Fibroblast of the conjunctiva (primary cell): ENCODE measurements around the gene GDAP2.

ENCODE experiments used
- DNase-seq: peaks from one replicate; pipeline ENCODE4 v3.0.0-alpha.2; 2010; ENCODE audit warnings: low read depth

GDAP2 gene

DNA sequence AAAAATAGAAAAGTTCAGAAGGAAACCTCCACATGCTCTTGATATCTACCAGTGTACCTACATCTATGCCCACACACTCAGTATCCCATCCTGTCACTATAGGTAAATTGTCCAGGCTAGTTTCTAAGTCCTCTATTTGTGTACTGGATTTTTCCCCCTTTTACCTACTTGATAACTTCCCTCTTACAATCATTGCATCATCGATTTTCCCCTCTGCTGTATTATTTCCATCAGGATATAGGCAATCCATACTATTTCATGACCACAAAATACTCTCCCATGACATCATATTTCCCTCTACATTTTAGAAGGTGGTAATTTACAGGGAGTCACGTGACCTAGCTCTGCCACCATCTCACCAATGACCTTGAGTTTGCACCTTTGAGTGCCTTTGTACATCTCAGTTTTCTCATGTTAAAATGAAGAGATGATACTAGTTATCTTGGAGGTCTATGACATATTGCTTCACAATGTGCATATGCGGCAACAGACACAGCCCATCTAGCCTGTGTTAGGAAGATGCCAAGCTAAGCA is 88.2 kb downstream of the GDAP2 start:
- no peak for DNase-seq

DNA sequence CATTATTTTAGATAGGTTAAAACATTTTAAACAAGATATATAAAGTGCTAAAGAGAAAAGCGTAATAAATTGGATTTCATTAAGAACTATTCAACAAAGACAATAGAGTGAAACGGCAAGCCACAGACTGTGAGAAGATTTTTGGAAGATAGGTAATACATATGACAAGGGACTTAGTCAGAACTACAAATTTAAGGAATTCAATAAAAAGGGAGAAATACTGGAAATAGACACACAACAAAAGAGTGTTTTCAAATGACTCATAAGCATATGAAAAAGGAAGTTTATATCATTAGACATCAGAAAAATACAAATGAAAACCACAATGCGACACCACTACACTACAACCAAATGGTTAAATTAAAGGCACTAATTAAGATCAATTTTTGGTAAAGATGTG is 90.5 kb downstream of the GDAP2 start:
- DNase-seq: no peak

DNA sequence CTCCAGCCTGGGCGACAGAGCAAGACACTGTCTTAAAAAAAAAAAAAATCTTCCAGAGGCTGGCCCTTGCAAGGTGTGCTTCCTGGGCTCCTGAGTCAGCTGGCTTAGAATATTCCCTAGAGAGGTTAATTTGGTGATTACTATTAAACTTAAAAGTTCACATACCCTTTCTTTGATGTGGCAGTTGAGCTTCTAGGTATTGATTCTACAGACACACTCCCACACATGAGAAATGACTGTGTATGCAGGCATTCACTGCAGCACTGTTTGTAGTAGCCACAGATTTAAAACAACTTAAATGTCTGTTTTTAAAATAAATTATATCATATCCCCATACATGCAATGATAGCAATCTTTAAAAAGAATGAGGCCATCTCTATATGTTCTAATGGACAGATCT is 93.4 kb downstream of the GDAP2 start:
- DNase-seq: no peak

DNA sequence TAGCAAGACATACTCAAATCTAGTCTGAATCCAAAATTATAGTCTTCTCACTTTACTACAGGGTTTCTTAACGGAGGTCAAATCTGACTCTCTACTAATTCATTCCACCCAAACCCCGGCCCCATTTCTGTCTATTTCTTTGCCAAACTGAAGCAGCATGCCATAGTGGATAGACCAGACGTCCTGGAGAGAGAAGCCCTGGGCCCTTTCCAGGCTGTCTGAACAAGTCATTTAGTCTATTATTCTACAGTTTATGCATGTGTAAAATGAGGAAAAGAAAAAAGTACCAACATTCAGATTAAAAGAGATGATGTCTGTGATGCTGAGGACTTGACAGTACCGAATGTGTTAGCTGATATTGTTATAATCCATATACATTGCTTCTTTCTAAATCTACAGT is 95.0 kb downstream of the GDAP2 start:
- DNase-seq: no peak

DNA sequence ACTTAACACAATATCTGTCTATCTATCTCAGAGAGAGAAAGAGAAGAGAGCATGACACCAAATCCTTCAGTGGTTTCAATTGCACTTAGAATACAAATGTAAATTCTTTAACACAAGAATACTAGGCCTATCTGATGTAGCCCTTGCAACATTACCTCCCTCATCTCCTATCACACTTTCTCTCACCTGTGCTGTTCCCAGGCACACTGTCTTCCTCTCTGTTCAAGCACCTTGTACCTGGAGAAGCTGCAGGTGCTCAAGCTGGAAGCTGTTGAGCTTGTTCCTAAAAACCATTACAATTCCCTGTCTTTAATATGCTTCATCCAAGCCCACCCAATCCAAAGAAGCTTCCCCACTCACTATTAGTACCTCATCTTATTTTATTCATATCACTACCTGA is 97.0 kb downstream of the GDAP2 start:
- DNase-seq: no peak

DNA sequence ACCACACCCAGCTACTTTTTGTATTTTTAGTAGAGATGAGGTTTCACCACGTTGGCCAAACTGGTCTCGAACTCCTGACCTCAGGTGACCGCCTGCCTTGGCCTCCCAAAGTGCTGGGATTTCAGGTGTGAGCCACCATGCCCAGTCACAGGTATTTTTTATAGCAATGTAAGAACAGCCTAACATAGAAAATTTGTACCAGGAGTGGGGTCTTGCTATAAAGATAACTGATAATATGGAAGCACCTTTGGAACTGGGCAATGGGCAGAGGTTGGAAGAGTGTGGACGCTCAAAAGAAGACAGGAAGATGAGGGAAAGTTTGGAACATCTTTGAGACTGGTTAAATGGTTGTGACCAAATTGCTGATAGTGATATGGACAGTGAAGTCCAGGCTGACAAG is 99.2 kb downstream of the GDAP2 start:
- no peak for DNase-seq

DNA sequence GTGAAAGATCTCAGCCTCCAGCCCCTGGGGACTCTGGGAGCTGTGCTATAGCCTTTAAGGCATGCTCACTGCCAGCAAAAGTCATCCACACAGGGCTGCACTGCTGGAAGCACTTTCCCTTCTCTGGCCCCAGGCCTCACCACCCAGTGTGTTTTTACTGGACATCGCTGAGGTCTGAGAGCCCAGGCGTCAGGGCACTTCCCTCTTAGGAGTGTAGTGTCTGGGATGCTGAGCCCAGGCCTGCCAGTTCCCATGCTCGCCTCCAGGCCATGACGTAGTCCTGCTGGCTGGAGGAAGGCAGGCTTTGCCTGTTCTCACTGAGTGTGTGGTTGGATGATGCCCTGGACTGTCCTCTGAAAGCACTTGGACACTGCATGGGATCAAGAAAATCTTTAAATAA is 101.2 kb downstream of the GDAP2 start:
- DNase-seq: peak; percentile 53

DNA sequence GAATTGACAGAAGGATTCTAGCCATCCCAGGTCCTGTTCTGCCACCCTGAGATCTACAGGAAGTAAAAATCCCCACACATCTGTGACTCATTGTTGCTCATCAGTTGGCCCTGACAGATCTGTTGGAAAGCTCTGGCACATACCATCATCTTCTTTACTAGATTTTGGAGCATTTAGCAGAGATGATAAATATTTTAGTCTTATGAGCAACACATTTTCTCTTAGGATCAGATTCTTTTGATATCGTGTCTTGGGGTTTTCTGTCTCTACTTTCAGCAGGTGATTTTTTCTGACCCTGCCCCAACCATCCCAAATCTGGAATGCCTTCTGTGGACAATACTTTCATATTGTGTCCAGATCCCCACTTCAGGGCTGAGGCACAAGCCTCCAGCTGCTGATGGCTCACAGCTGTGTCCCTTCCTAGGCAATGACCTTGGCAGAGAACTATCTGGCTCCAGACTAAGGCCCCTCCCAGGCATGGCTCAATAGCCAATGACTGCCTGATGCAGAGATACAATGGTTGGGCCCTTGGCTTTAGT is 102.8 kb downstream of the GDAP2 start:
- peak; percentile 72 for DNase-seq

DNA sequence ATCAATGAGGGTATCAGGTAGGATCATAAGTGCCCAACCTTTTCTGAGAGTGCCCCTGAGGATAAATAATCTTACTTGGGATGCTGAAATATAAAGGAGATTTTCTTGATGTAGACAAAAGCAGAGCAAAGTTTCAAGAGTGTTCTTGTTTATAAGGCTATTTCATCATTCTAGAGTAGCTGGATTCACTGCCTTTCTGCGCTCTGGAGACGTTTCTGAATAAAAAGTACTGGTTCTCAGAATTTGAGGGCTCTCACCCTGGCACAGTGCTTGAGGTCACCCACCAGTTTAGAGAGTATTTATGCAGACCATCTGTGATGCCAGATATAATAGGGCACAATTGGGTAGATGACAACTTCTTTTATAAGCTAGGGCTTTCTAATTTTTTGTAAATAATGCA is 103.3 kb downstream of the GDAP2 start:
- no peak for DNase-seq

DNA sequence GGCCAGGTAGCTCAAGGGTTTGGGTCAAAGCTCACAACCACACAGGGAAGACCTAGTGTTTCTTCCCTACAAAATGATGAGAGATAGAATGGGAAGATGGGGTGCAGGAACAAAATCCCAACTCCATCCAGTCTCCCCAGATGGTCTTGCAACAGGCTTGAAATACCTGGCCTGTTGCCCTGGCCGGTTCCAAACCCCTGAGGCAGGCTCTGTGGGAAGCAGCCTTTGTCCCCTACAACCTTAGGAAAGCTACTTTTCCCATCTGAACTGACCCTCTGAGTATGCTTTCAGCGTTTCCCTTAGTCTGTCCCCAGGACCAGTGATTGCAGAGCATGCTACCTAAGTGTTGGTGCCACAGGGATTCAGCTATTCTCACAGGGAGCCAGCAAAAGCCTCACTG is 104.0 kb downstream of the GDAP2 start:
- no peak for DNase-seq

DNA sequence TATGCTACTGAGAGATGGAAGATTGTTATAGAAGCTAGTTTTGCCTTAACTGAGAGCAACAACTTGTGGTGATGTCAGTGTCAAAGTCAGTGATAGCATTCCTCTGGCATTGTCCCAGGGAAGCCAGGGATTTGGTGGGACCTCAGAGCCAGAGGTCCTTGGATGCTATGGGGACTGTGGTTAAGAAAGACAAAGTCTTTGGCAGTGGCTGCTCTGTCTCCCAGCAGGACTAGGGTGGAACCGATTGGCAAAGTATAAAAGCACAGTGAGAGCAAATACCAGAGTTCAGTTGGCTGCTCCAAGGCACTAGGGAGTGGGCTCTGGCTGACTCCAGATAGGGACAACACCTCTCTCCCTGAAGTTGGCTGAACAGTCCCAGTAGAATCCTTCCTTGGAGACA is 104.8 kb downstream of the GDAP2 start:
- DNase-seq: no peak

DNA sequence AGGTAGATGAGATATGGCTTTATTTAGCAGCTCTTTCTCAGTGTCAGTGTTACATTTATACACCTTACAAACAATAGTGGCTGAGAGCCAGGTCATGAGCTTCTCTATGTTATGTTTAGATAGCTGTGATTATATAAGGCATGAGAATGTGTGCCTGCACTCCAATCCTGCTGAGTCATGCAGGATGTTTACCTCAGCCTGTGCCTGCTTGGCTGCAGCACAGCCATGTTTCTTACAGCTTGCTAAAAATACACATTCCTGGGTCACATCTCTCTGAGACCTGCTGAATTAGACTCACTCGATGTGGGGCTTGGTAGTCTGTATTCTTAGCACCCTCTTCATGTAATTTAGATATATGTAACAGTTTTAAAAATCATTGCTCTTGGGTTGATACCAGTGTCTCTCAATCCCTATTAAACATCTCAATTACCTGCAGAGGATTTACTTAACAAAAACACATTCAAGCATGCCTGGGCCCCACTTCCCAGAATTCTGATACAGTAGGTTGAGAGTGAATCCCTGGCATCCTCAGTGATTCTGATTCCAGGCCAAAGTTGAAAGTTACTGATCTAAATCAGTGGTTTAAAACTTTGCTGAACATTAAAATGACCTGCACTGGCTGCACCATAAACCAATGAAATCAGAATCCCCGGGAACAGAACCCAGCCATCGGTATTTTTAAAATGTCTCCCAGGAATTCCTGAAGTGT is 107.5 kb downstream of the GDAP2 start:
- peak; percentile 64 for DNase-seq

DNA sequence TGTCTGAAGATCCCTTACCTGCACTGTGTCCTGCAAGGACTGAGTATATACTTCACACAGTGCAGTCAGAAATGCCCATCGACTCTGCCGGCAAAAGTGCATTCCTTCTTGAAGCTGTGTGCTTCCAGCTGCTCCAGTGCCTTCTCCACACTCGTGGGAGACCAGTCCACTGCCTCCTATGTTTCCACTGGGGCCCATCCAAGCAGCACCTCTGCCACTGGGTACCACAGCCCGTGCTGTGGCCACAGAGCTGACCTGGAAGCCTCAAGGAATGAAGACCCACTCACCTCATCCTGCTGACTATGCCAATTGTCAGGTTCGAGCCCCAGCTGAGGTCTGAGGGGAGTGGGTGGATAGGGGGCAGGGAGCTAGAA is 108.1 kb downstream of the GDAP2 start:
- DNase-seq: no peak

DNA sequence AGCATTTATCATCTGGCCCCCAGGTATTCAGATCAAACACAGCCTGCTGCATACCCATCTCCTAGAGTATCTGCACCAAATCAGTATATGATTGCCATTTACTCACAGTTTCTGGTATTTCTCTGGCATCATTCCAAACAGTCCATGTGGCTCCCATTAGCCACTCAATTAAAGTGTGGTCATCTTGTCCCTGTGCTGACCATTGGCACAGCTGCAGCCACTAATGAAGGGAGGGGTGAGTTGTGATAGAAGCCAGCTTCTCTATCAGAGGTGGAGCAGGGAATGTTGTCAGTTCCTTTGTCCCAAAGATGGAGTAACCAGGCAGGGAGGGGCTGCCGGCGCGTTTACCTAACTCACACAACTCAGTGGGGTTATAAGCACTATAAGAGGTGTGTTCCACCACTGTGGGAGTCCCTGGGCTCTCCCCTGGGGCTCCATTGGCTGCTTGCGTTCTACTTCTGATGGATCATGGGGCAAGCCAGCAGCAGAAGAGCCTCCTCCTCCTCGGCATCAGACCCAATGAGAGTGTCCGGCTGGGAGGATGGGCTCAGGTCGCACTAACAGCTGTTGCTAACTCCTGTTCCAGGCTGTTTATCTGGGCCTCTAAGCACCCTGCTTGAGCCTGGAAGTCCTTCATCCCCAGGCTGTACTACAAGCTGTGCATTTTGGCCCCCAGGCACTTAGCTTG is 108.6 kb downstream of the GDAP2 start:
- no peak for DNase-seq

DNA sequence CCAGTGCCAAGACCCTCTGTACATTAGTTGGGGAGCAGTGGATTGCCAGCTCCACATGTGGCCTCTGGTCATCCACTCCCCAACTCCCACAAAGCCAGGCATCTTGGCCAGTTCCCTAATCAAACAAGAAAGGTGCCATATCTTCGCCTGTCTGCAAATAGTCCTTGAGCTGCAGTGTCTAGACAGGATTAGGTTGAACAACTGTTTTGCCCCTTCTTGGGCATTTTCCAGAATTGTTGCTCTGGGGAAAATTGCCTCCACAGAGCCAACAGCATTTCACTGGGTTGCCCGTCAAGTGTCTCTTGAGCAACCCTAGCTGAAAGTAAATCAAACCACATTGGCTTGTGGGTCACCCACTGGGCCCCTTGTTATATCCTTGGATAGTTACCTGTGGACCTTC is 109.3 kb downstream of the GDAP2 start:
- DNase-seq: no peak

DNA sequence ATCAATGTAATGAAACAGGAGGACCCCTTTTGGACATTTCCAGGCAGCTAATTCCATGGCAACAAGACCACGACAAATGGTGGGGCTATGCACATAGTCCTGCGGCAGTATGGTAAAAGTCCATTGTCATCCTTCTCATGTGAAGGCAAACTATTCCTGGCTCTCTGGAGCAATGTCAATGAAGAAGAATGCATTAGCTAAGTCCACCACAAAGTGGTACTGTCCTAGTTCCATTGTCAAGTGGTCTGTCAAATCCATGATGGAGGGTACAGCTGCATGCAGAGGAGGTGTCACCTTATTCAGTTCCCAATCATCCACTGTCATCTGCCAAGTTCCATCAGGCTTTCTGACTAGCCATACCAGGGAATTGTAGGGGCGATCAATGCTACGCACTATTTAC is 110.1 kb downstream of the GDAP2 start:
- DNase-seq: no peak

DNA sequence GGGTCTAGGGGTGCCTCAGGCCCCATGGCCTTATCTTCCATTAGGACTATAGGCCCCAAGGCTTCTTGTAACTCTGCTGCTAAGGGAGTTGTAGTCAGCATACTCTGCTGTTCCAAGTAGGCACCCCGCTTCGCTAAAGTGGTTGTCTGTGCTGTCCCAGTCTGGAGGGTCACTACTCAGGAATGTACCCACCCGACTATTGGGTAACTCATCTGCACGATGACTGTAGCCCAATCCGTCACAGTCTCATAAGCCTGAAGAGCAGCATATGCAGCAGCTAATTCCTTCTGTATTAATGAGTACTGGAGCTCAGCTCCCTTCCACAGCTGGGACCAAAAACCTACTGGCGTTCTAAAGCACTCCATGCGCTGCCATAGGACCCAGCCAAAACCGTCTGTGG is 111.0 kb downstream of the GDAP2 start:
- no peak for DNase-seq

DNA sequence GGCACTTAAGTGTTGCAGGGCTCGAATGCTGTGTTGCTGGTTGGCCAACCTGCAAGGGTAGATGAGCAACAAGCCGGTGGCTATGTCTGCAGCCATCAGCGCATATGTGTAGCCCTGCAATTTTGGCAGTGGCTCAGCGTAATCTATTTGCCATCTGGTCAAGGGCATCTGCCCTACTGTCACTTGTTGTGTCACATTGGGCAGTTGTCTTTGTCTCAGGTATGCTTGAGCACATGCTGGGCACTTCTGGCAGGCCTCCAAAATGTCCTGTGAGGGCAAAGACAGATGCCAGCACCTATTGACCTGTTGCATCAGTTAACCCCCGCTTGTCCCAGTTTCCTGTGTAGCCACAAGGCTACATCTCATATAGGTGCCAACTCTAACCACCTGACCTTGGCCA is 111.8 kb downstream of the GDAP2 start:
- DNase-seq: no peak

DNA sequence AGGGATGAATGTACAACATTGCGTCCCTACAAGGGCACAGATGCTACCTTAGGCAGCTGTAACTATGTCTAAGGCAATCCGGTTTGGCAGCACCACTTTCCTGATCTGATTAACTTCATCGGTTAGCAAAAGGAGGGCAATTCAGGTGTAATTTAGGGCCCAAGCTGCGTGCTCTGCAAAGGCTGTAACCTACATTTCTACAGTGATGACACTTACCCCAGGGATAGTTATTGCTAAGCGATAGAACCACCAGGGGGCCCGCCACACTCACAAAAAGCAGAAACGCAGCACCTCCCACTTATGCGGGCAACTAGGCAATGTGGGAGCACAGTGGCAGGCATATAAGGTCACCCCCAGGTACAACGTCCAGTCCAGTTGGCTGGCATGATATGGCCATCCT is 113.5 kb downstream of the GDAP2 start:
- DNase-seq: no peak

DNA sequence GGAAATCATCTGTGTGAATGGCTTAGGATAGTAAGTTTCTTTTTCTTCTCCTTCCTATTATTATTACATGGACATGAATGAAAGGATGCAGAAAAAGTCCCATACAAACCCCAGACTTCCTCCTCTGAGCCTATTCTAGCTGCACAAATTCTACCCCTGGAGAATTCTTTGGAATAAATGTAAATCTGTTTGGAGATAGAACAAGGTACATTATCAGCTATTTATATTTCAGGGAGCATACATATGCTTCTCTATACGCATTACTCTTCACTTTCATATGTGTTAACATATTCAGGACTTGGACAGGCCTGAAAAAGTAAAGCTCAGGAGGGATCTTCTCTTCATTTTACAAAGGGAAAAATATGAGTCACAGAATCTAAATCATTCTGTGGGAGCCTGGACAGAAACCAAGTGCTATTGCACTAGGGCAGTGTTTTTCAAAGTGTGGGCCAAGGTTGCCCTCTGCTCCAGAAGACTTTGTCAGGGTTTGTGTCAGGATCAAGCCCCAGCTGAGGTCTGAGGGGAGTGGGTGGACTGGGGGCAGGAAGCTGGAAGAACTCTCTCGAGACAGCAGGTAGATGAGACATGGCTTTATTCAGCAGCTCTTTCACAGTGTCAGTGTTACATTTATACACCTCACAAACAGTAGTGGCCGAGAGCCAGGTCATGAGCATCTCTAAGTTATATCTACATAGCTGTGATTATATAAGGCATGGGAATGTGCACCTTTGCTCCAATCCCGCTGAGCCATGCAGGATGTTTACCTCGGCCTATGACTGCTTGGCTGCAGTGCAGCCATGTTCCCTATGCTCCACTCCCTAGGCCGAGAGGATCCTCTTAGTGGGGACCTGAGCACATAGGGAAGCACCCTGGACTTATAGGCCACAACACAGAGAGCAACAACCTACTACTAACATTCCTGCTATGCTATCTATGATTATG is 114.3 kb downstream of the GDAP2 start:
- no peak for DNase-seq
